ENCODE results near the gene TIMM13.
"Not testable (repeated sequence)": the region's sequence is repeated elsewhere in the genome, so short reads cannot be mapped to it uniquely, and the experiment has no call there.

TIMM13 gene

DNA sequence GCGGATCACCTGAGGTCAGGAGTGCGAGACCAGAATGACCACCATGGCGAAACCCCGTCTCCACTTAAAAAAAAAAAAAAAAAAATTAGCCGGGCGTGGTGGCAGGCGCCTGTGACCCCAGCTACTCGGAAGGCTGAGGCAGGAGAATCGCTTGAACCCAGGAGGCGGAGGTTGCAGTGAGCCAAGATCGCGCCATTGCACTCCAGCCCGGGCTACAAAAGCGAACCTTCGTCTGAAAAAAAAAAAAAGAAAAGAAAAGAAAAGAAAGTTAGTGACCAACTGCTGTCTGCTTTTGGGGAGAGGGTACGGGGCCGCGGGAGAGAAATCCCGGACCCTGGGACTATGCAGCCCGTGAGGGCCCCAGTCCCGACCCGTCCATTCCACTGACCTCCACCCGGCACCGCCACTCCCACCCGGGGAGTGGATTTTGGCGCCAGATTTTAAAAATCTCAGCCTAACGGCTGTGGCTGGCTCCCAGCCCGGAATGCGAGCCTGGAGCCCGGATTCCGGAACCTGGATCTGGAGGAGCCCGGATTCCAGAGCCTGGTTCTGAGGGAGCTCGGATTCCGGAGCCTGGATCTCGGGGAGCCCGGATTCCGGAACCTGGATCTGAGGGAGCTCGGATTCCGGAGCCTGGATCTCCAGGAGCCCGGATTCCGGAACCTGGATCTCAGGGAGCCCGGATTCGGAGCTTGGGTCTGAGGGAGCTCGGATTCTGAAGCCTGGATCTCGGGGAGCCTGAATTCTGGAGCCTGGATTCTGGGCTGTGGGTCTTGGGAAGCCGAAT, 35.4 kb upstream of the TIMM13 start:
- Histone ChIP-seq H3K9me3 (ENCODE audit: control insufficient read depth, low read length) (no peaks in the 10 kb centered on the region), H3K4me3 (ENCODE audit: low read depth, low read length) (peak overlapping the region; percentile 48), H3K4me1 (no peaks in the 10 kb centered on the region), H2AFZ (peak overlapping the region; percentile 82), H3K4me2 (ENCODE audit: low read length) (peak overlapping the region; percentile 90), H3K36me3 (ENCODE audit: control insufficient read depth, insufficient read depth, low read length) (no peaks in the 10 kb centered on the region), H3K9ac (no peak overlapping the region), H3K27me3 (ENCODE audit: control insufficient read depth, insufficient read depth, low read length) (no peaks in the 10 kb centered on the region), H3K27ac (no peak overlapping the region), H3K79me2 (no peaks in the 10 kb centered on the region)
- TF ChIP-seq, protein P1, sequence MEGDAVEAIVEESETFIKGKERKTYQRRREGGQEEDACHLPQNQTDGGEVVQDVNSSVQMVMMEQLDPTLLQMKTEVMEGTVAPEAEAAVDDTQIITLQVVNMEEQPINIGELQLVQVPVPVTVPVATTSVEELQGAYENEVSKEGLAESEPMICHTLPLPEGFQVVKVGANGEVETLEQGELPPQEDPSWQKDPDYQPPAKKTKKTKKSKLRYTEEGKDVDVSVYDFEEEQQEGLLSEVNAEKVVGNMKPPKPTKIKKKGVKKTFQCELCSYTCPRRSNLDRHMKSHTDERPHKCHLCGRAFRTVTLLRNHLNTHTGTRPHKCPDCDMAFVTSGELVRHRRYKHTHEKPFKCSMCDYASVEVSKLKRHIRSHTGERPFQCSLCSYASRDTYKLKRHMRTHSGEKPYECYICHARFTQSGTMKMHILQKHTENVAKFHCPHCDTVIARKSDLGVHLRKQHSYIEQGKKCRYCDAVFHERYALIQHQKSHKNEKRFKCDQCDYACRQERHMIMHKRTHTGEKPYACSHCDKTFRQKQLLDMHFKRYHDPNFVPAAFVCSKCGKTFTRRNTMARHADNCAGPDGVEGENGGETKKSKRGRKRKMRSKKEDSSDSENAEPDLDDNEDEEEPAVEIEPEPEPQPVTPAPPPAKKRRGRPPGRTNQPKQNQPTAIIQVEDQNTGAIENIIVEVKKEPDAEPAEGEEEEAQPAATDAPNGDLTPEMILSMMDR (IDR thresholded peaks at IDR 0.05) = no peak

DNA sequence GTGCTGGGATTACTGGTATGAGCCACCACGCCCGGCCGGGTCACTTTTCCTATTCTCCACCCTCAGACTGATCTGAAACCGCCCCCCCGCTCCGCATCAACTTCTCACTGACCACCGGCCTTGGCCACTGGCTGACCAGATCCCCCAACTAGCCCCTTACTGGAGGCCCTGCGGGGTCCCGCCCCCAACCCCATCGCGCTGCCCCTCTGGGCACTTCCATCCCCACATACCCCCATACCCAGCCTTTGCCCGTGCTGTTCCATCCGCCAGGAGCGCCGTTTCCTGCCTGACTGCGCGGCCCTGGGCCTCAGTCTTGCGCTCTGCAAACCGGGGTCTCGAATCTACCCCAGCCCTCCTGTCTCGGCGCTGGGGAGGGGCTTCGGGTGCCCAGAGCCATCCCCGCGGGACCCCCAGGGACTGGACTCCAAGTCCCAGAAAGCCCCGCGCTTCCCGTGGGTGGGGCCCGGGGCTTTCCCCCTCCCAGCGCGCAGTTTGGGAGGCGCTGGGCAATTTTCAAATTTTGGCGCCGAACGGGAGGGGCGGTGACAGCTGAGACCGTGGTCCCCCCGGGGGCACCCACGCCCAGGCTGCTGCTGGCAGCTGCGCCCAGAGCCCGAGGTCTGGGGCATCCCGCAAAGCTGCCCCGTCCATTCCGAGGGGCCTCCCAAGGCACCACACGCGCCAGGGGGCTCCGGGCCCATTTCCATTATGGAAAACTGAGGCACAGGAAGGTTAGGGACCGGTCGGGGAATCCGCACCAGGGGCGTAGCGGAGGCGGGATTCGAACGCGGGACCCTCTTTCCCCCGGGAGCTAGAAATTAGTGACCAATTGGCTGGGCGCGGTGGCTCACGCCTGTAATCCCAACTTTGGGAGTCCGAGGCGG, 34.6 kb upstream of the TIMM13 start:
- Histone ChIP-seq H3K36me3 (ENCODE audit: control insufficient read depth, insufficient read depth, low read length) (no peaks in the 10 kb centered on the region), H3K79me2 (no peaks in the 10 kb centered on the region), H3K4me2 (ENCODE audit: low read length) (peak overlapping the region; percentile 90), H3K9me3 (ENCODE audit: control insufficient read depth, low read length) (no peaks in the 10 kb centered on the region), H3K4me3 (ENCODE audit: low read depth, low read length) (peak overlapping the region; percentile 48), H3K27me3 (ENCODE audit: control insufficient read depth, insufficient read depth, low read length) (no peaks in the 10 kb centered on the region), H3K9ac (no peak overlapping the region), H3K27ac (no peak overlapping the region), H2AFZ (peak overlapping the region; percentile 82), H3K4me1 (no peaks in the 10 kb centered on the region)
- TF ChIP-seq, protein P1 (IDR thresholded peaks at IDR 0.05) = no peak

DNA sequence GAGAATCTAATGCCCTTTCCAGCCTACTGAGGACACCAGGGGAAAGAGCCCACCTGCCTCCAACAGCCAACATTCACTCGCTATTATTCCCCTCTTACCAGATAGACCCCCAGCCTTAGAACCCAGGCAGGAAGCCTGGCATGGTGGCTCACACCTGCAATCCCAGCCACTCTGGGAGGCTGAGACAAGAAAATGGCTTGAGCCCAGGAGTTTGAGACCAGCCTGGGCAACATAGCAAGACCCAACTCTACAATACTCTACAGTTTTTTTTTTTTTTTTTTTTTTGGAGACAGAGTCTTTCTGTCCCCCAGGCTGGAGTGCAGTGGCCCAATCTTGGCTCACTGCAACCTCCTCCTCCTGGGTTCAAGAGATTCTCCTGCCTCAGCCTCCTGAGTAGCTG, 32.9 kb upstream of the TIMM13 start:
- H2AFZ ChIP-seq = no peak overlapping the region
- H3K79me2 ChIP-seq = no peaks in the 10 kb centered on the region
- TF ChIP-seq, protein P1 (IDR thresholded peaks at IDR 0.05) = no peak
- H3K9me3 ChIP-seq (ENCODE audit: control insufficient read depth, low read length) = no peaks in the 10 kb centered on the region
- H3K4me1 ChIP-seq = no peaks in the 10 kb centered on the region
- H3K27ac ChIP-seq = no peak overlapping the region
- H3K4me2 ChIP-seq (ENCODE audit: low read length) = no peak overlapping the region
- no peak overlapping the region for H3K4me3 ChIP-seq (ENCODE audit: low read depth, low read length)
- no peak overlapping the region for H3K9ac ChIP-seq
- H3K36me3 ChIP-seq (ENCODE audit: control insufficient read depth, insufficient read depth, low read length) = no peaks in the 10 kb centered on the region
- H3K27me3 ChIP-seq (ENCODE audit: control insufficient read depth, insufficient read depth, low read length) = no peaks in the 10 kb centered on the region

DNA sequence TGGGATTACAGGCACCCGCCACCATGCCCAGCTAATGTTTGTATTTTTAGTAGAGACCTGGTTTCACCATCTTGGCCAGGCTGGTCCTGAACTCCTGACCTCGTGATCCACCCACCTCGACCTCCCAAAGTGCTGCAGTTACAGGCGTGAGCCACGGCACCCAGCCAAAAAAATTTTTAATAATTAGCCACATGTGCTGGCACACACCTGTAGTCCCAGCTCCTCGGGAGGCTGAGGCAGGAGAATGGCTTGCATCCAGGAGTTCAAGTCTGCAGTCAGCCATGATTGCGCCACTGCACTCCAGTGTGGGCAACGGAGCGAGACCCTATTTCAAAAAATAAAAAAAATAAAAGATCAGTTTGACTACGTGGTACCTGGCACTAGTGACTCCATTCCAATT, 31.4 kb upstream of the TIMM13 start:
- H3K9ac ChIP-seq; H2AFZ ChIP-seq; H3K27me3 ChIP-seq (ENCODE audit: control insufficient read depth, insufficient read depth, low read length); H3K36me3 ChIP-seq (ENCODE audit: control insufficient read depth, insufficient read depth, low read length); H3K27ac ChIP-seq; H3K9me3 ChIP-seq (ENCODE audit: control insufficient read depth, low read length); H3K4me1 ChIP-seq; H3K79me2 ChIP-seq; H3K4me3 ChIP-seq (ENCODE audit: low read depth, low read length); H3K4me2 ChIP-seq (ENCODE audit: low read length): not testable (repeated sequence)

DNA sequence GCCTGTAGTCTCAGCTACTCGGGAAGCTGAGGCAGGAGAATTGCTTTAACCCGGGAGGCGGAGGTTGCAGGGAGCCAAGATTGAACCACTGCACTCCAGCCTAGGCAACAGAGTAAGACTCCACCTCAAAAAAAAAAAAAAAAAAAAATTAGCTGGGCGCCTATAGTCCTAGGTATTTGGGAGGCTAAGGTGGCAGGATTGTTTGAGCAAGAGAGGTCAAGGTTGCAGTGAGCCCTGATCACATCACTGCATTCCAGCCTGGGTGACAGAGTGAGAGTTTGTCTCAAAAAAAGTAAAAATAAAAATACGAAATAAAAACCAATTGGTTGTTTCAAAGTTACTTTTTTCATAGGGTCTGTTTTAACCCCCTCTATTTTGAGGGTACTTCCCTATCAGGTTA, 30.7 kb upstream of the TIMM13 start:
- no peaks in the 10 kb centered on the region for H3K4me1 ChIP-seq
- no peak overlapping the region for H2AFZ ChIP-seq

More for the DNA sequence above, 30.7 kb upstream of the TIMM13 start:
- Histone ChIP-seq H3K4me2 (ENCODE audit: low read length) (no peak overlapping the region), H3K27me3 (ENCODE audit: control insufficient read depth, insufficient read depth, low read length) (no peaks in the 10 kb centered on the region), H3K27ac (no peak overlapping the region), H3K9ac (no peak overlapping the region), H3K79me2 (no peaks in the 10 kb centered on the region), H3K9me3 (ENCODE audit: control insufficient read depth, low read length) (no peaks in the 10 kb centered on the region), H3K36me3 (ENCODE audit: control insufficient read depth, insufficient read depth, low read length) (no peaks in the 10 kb centered on the region), H3K4me3 (ENCODE audit: low read depth, low read length) (no peak overlapping the region)
- TF ChIP-seq, protein P1 (IDR thresholded peaks at IDR 0.05) = no peak
